Measurements from ENCODE around the gene NCAPD2.
A peak's percentile ranks its signal among the peaks of the same experiment; 100 is the strongest.
"Not testable (repeated sequence)": the region's sequence is repeated elsewhere in the genome, so short reads cannot be mapped to it uniquely, and the experiment has no call there.

NCAPD2 gene

GRCh38 chr12:6494968-6495367 is 1.1 kb downstream of the NCAPD2 start:
- no peak for DNase-seq

GRCh38 chr12:6497291-6497690 is 3.4 kb downstream of the NCAPD2 start:
- not testable (repeated sequence) for DNase-seq

GRCh38 chr12:6500466-6500865 is 6.6 kb downstream of the NCAPD2 start:
- DNase-seq, result no peak

- DNase-seq, result no peak
Measured at GRCh38 chr12:6507102-6507998, 13.4 kb downstream of the NCAPD2 start.

GRCh38 chr12:6508087-6508486 is 14.2 kb downstream of the NCAPD2 start:
- no peak for DNase-seq

- DNase-seq, result no peak
Measured at GRCh38 chr12:6520186-6520585, 26.3 kb downstream of the NCAPD2 start.

GRCh38 chr12:6522193-6522592 is 28.3 kb downstream of the NCAPD2 start:
- no peak for DNase-seq

- DNase-seq, result no peak
Measured at GRCh38 chr12:6523708-6524107, 29.8 kb downstream of the NCAPD2 start.

- no peak for DNase-seq
Measured at GRCh38 chr12:6524648-6525047, 30.7 kb downstream of the NCAPD2 start.

- DNase-seq, result no peak
Measured at GRCh38 chr12:6526201-6526600, 32.3 kb downstream of the NCAPD2 start.

- DNase-seq, result no peak
Measured at GRCh38 chr12:6526766-6527525, 33.0 kb downstream of the NCAPD2 start.

GRCh38 chr12:6527711-6528110 is 33.8 kb downstream of the NCAPD2 start:
- no peak for DNase-seq

- no peak for DNase-seq
Measured at GRCh38 chr12:6528539-6529235, 34.8 kb downstream of the NCAPD2 start.

- DNase-seq, result no peak
Measured at GRCh38 chr12:6529291-6529737, 35.4 kb downstream of the NCAPD2 start.

- no peak for DNase-seq
Measured at GRCh38 chr12:6530576-6531260, 36.8 kb downstream of the NCAPD2 start.

- peak; percentile 70 for DNase-seq
Measured at GRCh38 chr12:6532051-6532926, 38.4 kb downstream of the NCAPD2 start.

GRCh38 chr12:6532927-6533652 is 39.2 kb downstream of the NCAPD2 start:
- DNase-seq, result peak; percentile 78

- no peak for DNase-seq
Measured at GRCh38 chr12:6533653-6533922, 39.7 kb downstream of the NCAPD2 start.

GRCh38 chr12:6533923-6534694 is 40.2 kb downstream of the NCAPD2 start, which contains the start of gene GAPDH:
GAPDH (plus strand) TSS chr12:6534517; CDS start chr12:6534833, 316 bp downstream.
- peak; percentile 98 for DNase-seq

- DNase-seq, result no peak
Measured at GRCh38 chr12:6534695-6534944, 40.7 kb downstream of the NCAPD2 start.

Data from NCI-H345 (cell line).